ENCODE measurements around the gene ADRB1. TPM values are rescaled to one million over a fixed set of nuclear protein-coding genes. Genes with fewer than 3 reads are reported as not detected.

ADRB1 gene
- not detected for polyA plus RNA-seq (2012; ENCODE audit: insufficient read length, low read depth)

DNA sequence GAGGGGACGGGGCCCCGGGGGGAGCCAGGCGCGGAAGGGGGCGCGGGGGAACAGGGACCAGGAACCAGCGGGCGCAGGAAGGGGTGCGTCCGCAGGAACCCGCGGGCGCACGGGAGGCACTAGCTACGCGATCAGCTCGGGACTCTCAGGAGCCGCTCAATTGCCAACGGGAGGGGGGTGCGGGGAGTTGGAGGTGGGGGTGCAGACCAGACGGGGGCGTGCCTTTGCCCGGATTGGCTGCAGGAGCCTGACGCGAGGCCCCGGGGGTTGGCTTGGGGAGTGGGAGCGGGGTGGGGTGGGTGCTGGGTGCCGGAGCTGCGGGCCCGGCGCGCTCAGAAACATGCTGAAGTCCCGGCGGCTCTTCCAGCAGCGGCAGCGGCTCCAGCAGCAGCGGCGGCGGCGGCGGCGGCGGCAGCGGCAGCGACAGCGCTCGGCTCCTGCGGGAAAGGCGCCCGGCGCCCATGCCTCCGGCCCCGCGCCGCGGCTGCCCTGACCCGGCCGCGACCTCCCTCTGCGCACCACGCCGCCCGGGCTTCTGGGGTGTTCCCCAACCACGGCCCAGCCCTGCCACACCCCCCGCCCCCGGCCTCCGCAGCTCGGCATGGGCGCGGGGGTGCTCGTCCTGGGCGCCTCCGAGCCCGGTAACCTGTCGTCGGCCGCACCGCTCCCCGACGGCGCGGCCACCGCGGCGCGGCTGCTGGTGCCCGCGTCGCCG, at the start of gene ADRB1:
Gene ADRB1, plus strand, starts transcription at position 335 of the 715 bp plus-strand sequence. Its CDS starts 267 bp downstream, at position 602.
- TF ChIP-seq, protein P1, sequence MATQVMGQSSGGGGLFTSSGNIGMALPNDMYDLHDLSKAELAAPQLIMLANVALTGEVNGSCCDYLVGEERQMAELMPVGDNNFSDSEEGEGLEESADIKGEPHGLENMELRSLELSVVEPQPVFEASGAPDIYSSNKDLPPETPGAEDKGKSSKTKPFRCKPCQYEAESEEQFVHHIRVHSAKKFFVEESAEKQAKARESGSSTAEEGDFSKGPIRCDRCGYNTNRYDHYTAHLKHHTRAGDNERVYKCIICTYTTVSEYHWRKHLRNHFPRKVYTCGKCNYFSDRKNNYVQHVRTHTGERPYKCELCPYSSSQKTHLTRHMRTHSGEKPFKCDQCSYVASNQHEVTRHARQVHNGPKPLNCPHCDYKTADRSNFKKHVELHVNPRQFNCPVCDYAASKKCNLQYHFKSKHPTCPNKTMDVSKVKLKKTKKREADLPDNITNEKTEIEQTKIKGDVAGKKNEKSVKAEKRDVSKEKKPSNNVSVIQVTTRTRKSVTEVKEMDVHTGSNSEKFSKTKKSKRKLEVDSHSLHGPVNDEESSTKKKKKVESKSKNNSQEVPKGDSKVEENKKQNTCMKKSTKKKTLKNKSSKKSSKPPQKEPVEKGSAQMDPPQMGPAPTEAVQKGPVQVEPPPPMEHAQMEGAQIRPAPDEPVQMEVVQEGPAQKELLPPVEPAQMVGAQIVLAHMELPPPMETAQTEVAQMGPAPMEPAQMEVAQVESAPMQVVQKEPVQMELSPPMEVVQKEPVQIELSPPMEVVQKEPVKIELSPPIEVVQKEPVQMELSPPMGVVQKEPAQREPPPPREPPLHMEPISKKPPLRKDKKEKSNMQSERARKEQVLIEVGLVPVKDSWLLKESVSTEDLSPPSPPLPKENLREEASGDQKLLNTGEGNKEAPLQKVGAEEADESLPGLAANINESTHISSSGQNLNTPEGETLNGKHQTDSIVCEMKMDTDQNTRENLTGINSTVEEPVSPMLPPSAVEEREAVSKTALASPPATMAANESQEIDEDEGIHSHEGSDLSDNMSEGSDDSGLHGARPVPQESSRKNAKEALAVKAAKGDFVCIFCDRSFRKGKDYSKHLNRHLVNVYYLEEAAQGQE (IDR thresholded peaks at IDR 0.05; ENCODE audit: insufficient read depth in 1 of 2, low read depth in 2 of 2, low read length in 2 of 2): no peak
- no peak for TF ChIP-seq SIN3A (IDR thresholded peaks at IDR 0.05; ENCODE audit: borderline replicate concordance, insufficient read depth, low read length)
- no peak for TF ChIP-seq POLR2AphosphoS5 (IDR thresholded peaks at IDR 0.05; ENCODE audit: low read depth, low read length)
- no peak for TF ChIP-seq FOXP2 (optimal IDR thresholded peaks at IDR 0.05; ENCODE audit: borderline replicate concordance, extremely low read depth, extremely low read length, insufficient read depth)
- no peak for TF ChIP-seq TAF1 (IDR thresholded peaks at IDR 0.05; ENCODE audit: borderline replicate concordance, insufficient read depth, low read length)

DNA sequence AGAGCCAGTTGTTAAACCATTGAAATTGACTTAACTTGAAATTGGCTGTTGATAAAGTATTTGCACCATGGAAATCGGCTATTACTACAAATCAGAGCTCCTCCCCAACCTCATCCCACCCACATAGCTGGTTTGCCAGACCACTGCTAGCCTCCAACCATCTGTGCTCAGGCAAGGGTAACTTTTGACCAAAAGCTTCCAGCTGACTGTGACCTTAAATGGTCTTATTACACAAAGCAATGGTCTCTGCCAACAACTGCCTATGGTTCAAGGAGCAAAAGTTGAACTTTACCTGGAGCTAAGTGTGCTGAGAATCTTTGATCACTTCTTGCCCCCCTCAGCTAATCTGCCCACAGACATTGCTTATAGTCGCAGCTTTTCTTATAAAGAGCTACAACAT, 48.5 kb upstream of the ADRB1 start:
- TF ChIP-seq, protein P1 (IDR thresholded peaks at IDR 0.05; ENCODE audit: insufficient read depth in 1 of 2, low read depth in 2 of 2, low read length in 2 of 2): no peak
- no peak for TF ChIP-seq TAF1 (IDR thresholded peaks at IDR 0.05; ENCODE audit: borderline replicate concordance, insufficient read depth, low read length)
- TF ChIP-seq FOXP2 (optimal IDR thresholded peaks at IDR 0.05; ENCODE audit: borderline replicate concordance, extremely low read depth, extremely low read length, insufficient read depth): no peak
- no peak for TF ChIP-seq POLR2AphosphoS5 (IDR thresholded peaks at IDR 0.05; ENCODE audit: low read depth, low read length)
- TF ChIP-seq SIN3A (IDR thresholded peaks at IDR 0.05; ENCODE audit: borderline replicate concordance, insufficient read depth, low read length): no peak

DNA sequence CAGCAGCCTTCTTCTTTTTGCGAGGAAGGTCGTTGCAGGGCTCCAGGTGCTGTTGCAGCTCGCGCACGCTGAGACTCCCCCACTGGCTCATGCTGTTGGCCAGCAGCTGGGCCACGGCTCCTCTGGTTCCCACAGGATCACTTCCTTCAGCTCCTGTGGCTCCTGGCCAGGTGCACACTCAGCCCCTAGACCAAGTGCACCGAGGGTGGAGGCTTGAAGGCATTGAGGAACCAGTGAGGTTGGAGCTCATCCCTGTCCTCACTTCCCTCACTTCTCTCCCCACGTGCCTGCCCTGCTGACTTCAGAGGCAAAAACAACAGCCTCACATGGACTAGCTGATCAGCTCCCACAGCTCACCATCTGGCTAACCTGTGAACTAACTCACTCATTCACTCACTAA, 46.2 kb upstream of the ADRB1 start:
- TF ChIP-seq, protein P1 (IDR thresholded peaks at IDR 0.05; ENCODE audit: insufficient read depth in 1 of 2, low read depth in 2 of 2, low read length in 2 of 2): no peak
- TF ChIP-seq TAF1 (IDR thresholded peaks at IDR 0.05; ENCODE audit: borderline replicate concordance, insufficient read depth, low read length): no peak
- TF ChIP-seq FOXP2 (optimal IDR thresholded peaks at IDR 0.05; ENCODE audit: borderline replicate concordance, extremely low read depth, extremely low read length, insufficient read depth): no peak
- no peak for TF ChIP-seq SIN3A (IDR thresholded peaks at IDR 0.05; ENCODE audit: borderline replicate concordance, insufficient read depth, low read length)
- no peak for TF ChIP-seq POLR2AphosphoS5 (IDR thresholded peaks at IDR 0.05; ENCODE audit: low read depth, low read length)

DNA sequence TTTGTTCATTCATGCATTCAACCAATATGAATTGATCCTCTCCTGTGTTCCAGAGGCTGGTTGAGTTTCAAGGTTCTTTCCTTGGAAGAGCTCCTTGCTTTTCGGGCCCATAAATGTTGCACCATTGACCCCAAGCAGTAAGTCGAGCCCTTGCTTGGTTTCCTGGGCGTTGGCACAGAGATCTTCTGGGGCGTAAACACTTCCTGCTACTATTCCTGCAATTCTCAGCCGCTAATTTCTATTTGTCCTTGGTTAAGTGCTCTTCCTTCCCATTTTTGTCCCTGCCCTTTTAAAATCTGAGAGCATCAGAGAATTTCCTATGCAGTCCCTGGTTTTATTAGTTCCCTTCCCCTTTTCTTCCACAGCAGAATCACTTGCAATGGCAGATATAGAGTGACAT, 44.1 kb upstream of the ADRB1 start:
- TF ChIP-seq POLR2AphosphoS5 (IDR thresholded peaks at IDR 0.05; ENCODE audit: low read depth, low read length) (no peak), FOXP2 (optimal IDR thresholded peaks at IDR 0.05; ENCODE audit: borderline replicate concordance, extremely low read depth, extremely low read length, insufficient read depth) (no peak), SIN3A (IDR thresholded peaks at IDR 0.05; ENCODE audit: borderline replicate concordance, insufficient read depth, low read length) (no peak)

DNA sequence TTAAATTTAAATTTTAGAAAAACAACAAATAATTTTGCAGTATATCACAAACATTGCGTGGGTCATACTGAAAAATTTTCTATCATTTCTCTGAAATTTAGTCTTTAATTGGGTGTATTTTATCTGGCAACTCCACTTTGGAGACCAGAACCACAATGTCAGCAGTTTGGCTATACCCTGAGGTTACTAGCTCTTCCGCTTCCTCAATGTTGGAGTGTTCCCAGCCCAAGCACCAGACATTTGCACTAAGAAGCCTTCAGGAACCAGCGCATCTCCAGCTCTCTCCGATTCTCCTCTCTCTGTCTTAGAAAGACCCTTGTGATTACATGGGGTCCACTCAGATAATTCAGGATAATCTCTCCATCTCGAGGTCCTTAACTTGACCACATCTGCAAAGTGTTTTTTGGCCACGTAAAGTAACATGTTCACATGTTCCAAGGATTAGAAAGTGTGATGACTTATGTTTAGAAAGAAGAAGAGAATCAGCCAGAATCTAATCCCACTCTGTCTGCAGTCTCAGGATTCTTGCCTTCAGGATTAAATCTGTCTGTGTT, 43.1 kb upstream of the ADRB1 start:
- TF ChIP-seq FOXP2 (optimal IDR thresholded peaks at IDR 0.05; ENCODE audit: borderline replicate concordance, extremely low read depth, extremely low read length, insufficient read depth) (no peak), SIN3A (IDR thresholded peaks at IDR 0.05; ENCODE audit: borderline replicate concordance, insufficient read depth, low read length) (no peak), POLR2AphosphoS5 (IDR thresholded peaks at IDR 0.05; ENCODE audit: low read depth, low read length) (no peak), TAF1 (IDR thresholded peaks at IDR 0.05; ENCODE audit: borderline replicate concordance, insufficient read depth, low read length) (no peak)
- TF ChIP-seq, protein P1 (IDR thresholded peaks at IDR 0.05; ENCODE audit: insufficient read depth in 1 of 2, low read depth in 2 of 2, low read length in 2 of 2): no peak

Measured in PFSK-1 (cell line).